Forelimb muscle (tissue), 1 donor: ENCODE data around the gene MRPL58. TPM values are rescaled to one million over a fixed set of nuclear protein-coding genes. Genes with fewer than 3 reads are reported as not detected.
A peak's percentile ranks its signal among the peaks of the same experiment; 100 is the strongest.

Experiments
- DNase-seq: peaks from one replicate; pipeline ENCODE4 v3.0.0-alpha.2; 2013; ENCODE audit warnings: low read depth
- polyA plus RNA-seq: library from polyadenylated mRNA; unstranded; fragments of 120-200 nt; gene quantifications from one replicate; pipeline ENCODE4 v1.2.1, GENCODE V29; 2013; ENCODE audit not compliant: insufficient read length

MRPL58 gene
- polyA plus RNA-seq, 1 donor = 24.0 TPM

DNA sequence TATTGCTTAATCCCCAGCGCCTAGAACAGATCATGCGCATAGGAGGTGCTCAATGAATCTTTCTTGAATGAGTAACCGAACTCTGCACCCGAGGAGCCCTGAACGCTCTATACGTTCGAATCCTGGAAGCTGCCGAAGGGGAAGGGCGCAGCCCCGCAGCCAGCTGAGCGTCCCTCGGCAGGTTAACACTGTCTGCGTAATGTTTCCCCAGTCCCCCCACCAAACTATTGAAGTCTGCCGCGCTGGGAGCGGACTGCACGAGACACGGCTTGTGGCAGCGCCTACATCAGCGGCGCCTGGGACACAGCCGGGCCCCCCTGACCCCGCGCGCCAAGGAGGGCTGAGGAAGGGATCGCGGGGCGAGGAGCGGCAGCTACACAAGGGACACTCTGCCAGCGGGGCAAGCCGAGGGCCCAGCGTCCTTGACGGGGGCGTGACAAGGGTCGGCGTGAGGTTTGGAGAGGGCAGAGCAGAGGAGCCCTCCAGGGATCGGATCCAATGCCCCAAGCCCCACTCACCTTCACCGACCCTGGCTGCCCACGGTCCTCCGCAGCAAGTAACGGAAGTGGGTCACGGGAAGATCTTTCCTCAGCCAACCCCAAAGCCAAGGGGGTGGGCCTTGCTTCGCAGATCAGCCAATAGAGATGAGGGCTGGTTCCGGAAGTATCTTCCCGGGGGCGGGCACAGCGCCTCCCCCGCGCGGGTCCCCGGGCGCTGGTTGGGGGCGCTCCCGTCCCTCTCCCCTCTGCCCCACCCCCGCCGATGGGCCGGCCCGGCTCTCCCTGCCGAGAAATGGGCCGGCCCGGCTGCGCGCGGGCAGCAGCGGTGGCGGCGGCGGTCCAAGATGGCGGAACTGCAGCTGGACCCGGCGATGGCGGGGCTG, 34.2 kb downstream of the MRPL58 start, which contains the start of the genes ATP5PD and KCTD2:
TSS of gene ATP5PD (minus strand) at position 563 of the 883 bp plus-strand sequence. CDS start 4,319 bp downstream, outside the sequence.
TSS of gene KCTD2 (plus strand) at position 819 of the 883 bp plus-strand sequence. CDS start at position 845, 26 bp downstream.
- DNase-seq = peak; percentile 93

DNA sequence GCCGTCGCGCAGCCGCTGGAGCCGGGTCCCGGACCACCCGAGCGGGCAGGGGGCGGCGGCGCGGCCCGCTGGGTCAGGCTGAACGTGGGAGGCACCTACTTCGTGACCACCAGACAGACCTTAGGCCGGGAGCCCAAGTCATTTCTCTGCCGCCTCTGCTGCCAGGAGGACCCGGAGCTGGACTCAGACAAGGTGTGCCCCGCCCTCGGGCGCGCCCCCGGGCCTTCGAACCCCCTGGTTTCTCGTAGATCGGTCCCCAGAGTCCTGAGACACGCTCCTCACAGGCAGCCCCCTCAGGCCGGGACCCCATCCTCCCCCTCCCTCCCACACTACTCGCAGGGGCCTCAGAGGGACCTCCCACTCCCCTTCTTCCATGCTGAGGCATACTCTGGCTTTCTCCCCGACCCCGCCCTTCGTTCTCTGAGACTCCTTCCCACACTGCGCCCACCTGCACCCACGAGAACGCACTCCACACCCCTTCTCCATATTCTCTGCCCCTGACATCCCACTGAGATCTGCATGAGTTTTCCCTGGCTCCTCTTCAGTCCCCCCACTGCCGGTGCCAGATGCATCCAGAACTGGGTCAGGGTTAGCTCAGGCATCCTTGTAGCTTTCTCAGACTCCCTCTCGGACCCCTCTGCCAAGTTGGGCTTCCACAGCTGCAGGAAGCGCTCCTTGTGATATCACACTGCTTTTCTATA, 35.1 kb downstream of the MRPL58 start:
- no peak for DNase-seq

DNA sequence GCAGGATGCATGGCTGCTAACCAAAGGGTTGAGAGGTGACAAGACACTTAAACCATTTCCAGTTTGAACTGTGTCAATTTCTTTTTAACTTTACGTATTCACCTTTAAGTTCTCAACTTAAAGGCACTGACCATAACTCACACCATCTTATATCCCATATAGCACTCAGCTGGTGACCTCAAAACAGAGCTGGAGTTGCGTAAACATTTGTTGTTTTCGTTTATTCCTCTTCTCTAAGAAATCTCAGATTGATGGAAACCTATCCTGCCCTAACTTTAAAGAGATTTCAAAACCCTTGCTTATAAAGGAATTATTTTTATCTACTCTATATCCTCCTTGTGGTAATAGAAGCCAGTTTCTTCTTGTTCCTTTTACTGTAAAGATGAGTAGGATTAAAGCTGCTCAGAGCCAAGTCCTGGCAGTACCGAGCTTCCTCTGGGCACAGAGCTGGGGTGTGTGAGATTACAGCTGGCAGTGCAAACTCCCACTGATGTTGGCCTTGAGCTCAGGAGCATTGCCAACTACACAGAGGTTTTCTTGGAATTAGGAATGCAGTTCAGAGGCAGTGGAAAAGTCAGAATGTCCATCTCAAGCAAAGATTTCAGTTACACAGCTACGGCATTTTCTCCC, 35.9 kb downstream of the MRPL58 start:
- DNase-seq = no peak

DNA sequence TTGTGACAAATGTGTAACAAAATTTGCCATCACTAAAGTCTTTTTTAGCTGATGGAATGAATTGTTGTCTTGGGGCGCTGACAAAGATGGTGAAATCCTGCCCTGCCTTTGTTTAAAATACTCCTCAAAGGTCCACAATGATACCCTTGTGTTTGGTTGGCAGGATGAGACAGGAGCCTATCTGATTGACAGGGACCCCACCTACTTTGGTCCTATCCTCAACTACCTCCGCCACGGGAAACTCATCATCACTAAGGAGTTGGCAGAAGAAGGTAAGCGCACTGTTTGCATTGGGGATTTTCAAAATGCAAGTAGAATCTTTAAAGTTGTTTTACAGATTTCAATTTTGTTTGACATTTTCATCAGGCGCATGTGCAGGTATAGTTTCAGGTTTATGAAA, 36.6 kb downstream of the MRPL58 start:
- DNase-seq = no peak

DNA sequence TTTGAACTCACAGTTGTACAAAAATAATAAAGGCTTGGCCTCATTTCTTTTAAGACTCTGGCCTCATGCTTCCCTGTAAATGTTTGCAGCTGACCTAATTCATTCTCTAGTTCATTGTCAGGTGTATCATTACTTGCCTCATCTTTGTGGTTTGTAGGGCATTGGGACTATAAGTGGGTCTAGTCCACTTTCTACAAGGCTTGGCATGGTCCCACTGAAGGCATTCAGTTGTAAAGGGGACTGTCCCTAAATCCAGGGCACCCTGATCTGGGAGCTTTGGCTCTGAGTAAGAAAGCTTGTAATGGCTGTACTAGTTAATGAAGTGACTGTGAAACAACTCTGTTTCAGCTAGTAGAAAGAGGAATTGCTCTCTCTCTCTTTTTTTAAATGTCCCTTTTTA, 37.2 kb downstream of the MRPL58 start:
- no peak for DNase-seq

DNA sequence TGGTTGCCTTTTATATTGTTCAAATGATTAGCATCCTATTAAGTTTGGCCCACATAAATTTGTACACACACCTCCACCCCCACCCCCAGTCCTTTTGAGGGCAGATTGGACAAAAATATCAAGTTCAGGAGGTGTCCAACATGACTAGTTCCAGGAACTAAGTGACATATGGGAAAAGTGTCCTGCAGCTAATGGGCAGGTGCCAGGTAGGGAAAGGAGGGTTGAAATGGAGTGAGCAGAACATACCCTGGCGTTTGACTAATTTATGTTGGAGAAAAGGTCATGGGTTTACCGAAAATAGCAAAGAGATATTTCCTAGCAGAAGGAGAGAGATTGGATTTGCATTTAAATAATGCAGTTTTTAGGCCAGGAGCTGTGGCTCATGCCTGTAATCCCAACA, 39.5 kb downstream of the MRPL58 start:
- DNase-seq = no peak

DNA sequence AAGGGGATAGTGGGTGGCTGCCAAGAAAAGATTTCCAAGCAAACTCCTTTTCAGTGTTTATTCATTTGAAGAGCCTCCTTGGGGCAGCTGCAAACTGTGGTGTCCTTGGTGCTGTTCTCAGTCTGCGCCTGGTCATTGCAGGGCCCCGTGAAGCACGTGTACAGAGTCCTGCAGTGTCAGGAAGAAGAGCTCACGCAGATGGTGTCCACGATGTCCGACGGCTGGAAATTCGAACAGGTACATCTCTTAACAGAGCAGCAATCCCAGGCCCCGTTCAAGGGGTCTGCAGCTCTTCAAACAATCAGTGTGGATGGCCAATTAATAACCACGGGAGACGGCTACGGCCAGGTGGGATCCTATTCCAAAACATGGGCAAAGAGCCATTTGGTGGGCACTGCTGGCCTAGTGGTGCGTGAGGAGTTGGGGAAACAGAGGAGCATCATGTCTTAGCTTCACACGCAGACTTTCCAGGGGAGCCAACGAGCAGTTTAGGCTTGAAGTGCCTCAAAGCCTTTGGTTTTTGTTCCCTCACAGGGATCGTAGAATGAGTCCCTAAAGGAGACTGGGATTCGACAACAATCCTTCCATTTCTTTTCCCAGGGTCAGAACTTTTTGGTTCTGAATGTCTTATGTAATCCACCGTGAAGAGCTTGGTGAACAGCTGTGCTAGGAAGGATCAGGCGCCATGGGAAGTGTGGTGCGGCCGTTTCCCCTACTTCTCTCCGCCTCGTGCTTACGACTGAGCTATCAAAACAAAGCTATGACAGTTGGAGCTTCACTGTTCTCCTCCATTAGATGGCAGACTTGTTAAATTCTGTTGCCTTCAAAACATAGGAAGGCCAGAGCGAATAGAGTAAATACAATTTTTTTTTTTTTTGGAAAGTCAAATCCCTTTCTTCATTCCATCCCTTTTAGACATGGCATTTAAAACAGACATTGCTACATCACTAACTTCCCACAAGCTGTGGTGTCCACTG, 47.2 kb downstream of the MRPL58 start:
- peak; percentile 64 for DNase-seq

DNA sequence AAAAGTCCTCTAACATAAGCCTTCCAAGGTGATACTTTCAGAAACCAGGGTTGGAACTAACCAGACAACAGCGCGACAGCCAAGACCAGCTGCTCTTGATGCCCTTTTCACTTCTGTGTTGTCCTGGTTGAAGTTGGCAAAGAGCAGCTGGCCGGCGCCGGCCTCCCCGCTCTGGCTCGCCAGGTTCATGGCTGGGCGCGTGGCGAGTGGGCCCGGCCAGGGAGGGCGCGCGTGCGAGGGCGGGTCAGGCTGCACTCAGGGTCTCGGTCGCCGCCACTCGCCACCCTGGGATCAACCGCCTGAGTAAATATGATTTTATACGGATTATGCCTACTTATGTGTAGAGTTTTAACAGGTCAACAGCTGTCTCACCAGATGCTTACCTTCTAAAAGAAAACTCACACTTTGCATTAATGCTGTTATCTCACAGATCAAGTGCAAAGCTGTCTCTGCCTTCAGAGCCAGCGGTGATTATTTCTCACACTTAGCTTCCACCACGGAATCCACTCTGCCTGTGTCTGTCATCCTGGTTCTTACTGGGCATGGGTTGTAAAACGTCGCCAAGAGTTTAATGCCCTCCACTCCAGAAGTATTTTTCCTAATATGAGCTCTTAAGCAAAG, 48.1 kb downstream of the MRPL58 start:
- DNase-seq = no peak

DNA sequence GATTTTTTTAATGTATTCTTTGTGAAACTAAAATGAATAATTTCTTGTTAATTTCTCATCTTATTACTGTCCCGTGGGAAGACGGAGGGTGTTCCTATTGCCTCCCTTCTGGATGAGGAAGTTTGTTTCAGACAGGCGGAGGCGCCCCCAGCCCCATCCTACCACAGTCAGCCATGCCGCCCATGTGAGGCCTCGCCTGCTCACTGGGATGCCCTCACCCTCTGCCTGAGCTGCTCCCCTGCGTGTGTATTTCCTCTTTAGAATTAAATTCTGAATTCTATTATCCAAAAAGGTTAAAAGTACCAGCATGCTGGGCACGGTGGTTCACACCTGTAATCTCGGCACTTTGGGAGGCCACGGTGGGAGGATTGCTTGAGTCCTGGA, 48.6 kb downstream of the MRPL58 start:
- no peak for DNase-seq

DNA sequence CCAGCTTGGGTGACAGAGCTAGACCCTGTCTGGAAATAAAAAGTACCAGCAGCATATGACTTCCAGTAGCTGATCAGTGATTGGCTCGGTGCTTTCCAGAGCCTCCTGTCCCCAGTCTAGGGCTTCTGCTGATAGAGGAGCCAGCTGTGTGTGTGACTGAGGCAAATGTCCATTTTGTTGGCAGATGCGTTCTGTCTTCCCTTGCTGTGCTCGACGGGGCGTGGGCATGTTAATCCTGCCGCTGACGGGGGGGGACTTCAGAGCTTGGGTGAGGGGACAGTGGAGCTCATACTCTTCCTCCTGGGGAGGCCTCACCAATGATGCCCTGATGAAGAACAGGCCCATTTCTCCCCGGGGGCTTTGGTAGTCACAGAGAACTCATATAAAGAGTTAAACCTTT, 49.1 kb downstream of the MRPL58 start:
- DNase-seq = no peak

DNA sequence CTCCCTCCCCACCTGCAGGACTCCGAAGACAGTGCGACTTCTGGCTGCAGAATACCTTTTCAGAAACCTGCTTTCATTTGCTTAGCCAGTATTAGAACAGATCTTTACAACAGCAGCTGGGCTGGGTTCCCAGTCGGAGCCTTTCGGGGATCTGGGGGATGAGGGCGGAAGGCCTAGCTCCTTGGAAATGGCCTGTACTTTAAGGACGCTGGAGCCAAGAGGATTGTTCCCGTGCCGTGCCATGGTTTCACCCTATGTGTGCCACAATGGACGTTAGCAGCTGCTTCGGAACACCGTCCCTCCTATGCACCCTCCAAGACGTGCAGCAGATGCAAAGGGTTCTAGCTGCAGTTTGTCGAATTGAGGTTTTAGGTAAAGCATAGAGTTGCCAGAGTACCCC, 50.7 kb downstream of the MRPL58 start:
- no peak for DNase-seq

DNA sequence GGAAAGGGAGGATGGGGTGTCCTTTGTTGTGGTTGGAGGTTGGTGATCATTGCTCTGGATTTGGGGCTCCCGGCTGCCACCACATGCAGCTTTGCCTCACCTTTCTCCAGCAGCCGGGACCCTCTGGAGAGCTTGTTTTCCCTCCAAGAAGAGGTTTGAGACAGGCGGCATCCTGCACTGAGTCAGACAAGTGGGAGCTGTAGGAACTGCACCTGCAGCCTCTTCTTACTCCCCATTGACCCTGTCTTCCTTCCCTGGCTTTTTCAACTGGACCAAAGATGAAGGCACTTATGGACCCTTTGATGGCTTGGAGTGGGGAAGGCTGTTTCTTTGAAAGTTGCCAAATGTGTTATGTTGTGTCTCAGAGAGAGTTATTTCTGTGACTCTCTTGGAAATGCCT, 51.2 kb downstream of the MRPL58 start:
- DNase-seq = no peak

DNA sequence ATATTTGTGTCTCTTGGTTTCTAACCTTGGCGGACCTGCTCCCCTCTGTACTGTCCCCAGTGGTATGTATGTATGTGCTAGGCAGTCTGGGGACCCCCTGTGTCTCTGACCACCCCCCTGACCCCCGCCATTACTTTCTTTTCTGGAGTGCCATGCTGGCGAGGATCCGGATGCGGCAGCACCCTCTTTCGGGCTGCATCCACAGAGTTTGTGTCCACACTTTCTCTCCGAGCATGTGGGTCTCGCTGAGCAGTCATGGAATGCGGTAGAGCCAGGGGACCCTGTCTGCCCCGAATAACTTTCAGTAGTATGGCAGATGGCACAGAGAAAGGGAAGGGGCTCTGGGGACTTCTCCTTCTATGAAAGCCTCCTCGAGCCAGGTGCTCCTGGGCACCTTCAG, 51.6 kb downstream of the MRPL58 start:
- no peak for DNase-seq

DNA sequence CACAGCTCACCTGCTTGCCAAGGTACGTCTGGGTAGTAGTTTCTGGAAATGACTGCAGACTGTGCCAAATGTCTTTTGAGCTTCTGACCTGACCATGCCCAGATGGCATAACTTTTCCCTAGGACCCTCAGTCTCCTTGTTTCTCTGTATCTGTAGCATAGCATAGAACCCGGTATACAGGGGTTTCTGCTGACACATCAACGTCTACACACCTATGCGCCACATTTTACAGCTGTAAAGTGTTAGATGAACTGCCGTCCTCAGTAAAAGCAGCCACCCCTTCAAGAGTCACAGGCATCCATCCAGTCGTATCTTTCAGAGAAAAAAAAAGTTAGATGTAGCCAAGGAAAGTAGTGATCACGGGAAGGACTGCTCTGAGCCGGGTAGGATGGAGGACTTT, 52.0 kb downstream of the MRPL58 start:
- no peak for DNase-seq

DNA sequence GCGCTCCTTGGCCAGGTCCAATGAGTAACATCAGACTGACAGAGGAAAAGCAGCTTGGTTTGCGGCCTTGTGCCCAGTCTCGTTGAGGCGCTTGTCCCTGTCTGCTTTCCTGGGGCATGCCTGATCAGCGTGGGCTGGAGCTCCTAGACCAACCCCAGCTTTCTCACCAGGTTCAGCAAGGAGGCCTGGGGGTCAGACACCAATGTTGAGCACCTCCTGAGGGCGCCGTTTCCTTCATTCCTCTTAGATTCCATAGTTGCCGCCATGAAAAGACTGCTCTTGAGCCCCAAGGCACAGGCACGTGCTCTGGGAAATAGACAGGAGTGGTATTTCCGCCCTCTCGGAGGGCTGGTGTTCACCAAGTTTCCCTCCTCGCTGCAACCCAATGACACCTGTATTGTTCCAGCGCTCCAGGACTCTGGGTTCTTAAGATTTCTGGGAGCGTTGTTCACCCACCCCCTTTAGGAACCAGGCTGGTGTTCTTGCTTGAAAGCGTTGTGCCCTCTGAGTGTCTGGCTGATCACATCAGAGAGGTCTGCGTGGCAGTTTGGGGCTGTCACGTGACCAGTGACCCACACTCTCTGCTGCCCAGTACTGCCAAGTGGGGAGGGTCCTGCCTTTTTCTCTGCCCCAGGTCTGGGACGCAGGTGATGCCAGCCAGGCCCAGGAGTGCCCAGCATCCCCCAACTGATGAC, 52.5 kb downstream of the MRPL58 start:
- DNase-seq = no peak

DNA sequence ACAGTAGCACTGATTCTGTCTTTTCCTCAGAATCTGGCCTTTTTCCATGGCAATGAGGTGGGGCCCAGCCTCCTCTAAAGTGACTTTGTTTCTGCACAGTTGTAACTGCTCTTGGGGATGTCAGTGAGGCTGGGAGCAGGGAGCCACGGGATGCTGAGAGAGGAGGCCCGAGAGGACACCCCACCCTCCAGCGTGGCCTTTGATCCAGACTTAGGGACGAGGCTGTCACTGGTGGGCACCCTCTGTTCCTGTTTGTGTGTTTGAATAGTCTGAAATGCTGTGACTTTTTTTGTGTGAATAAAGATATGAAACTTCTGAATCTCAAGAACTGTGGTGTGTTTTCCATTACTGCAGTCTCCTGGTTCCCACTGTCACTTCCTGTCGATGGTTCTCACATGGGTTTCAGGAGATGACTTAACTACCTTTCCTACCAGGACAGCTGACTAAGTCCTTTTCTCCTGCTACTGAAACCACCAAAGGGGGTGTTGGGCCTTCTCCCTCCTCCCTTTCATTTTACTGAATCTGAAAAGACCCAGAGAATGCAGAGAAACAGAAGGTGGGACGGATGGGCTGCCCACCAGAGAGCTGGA, 53.2 kb downstream of the MRPL58 start:
- DNase-seq = no peak

DNA sequence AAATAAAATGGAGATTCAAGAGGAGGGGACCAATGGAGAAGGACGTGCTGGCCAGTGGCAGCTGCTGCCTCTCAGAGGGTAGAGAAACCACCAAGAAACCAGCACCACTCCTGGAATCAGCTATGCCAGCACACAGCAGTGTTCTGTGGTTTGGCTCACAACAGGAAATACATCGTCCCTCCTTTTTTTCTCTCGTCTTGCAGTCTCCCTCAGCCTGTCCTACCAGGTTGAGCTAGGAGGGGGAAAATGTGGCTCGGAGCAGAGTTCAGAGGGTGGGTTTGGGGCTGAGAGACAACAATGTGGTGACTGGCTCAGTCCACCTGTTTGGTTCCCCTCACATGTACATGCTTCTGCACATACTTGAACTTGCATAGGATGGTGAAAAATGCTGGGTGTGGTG, 55.4 kb downstream of the MRPL58 start:
- DNase-seq = no peak

DNA sequence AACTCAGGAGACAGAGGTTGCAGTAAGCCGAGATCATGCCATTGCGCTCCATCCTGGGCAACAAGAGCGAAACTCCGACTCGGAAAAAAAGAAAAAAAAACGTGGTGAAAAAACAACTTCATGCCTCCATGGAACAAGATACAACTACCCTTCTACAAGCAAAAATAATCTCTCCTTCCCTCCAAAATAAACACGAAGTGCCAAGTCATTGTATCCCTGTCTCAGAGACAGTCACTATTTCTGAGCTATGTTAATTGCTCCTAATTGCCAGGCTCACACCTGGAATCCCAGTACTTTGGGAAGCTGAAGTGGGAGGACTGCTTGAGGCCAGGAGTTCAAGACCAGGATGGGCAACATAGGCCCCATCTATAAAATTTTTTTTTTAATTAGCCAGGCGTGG, 56.3 kb downstream of the MRPL58 start:
- no peak for DNase-seq

DNA sequence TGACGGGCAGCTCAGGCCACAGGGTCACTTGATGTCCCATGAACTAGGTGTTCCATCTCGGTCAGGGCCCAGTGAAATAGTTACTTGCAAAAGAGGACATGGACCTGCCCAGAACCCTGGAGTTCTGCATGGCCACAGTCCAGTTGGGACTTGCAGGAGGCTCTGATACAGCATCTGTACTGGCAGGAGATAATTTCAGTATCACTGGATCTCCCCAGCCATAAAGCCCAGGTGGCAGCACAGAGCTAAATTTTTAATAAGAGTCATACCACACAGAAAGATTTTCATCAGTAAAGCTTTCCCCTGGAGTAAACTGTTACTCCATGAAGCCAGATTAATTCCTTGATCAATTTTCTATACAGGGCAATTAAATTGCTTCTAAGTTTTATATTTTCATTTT, 57.3 kb downstream of the MRPL58 start:
- DNase-seq = no peak
